H1 (cell line): ENCODE results near the gene AGFG2. TPM values are rescaled to one million over a fixed set of nuclear protein-coding genes. Genes with fewer than 3 reads are reported as not detected.

Experiments used
- CTCF ChIA-PET: fragments of 300-600 bp; sonication (Branson Sonifier 250); formaldehyde crosslinking; loops from one replicate; lab custom pipeline; 2021; ENCODE audit not compliant: partially characterized antibody; lab: Charles Lee
- POLR2A ChIA-PET: fragments of 300-600 bp; sonication (Branson Sonifier 250); formaldehyde crosslinking; loops from one replicate; lab custom pipeline; 2021; ENCODE audit warnings: inconsistent platforms; ENCODE audit not compliant: partially characterized antibody; lab: Charles Lee
- DNase-seq, 2 experiments: peaks; one replicate each; pipeline versions ENCODE4 v3.0.0 to v3.0.0-alpha.2; 2010 to 2022; ENCODE audit warnings: low spot score in 2 of 2, low read depth in 1 of 2, mixed read lengths in 1 of 2
- FAIRE-seq: peaks from 2 replicates; lab custom pipeline; 2011; peaks lifted over from hg19 to GRCh38; lab: Jason Lieb, UNC
- H2AFZ ChIP-seq: 2 replicates; pipeline ENCODE4 v1.8.1; 2012; ENCODE audit warnings: low read length, inconsistent platforms
- H2AK5ac ChIP-seq: 2 replicates; pipeline ENCODE4 v1.6.1; 2013; ENCODE audit warnings: low read depth, low read length
- H2BK120ac ChIP-seq: replicated peaks from 2 replicates; pipeline ENCODE3; 2013; ENCODE audit warnings: low read depth, low read length, inconsistent platforms
- H2BK12ac ChIP-seq: 2 replicates; pipeline ENCODE4 v1.6.1; 2013; ENCODE audit warnings: low read depth, low read length
- H2BK15ac ChIP-seq: 2 replicates; pipeline ENCODE4 v1.6.1; 2013; ENCODE audit warnings: low read length
- H2BK20ac ChIP-seq: 2 replicates; pipeline ENCODE4 v1.6.1; 2013; ENCODE audit warnings: low read length
- H2BK5ac ChIP-seq: 2 replicates; pipeline ENCODE4 v1.6.1; 2013; ENCODE audit warnings: low read depth, low read length
- H3K14ac ChIP-seq: 2 replicates; pipeline ENCODE4 v1.6.1; 2013; ENCODE audit warnings: inconsistent platforms; ENCODE audit not compliant: insufficient read length
- H3K18ac ChIP-seq: 2 replicates; pipeline ENCODE4 v1.6.1; 2013; ENCODE audit warnings: low read length; ENCODE audit errors: extremely low read depth
- H3K23ac ChIP-seq: 2 replicates; pipeline ENCODE4 v1.6.1; 2013; ENCODE audit warnings: inconsistent platforms; ENCODE audit not compliant: insufficient read length
- H3K23me2 ChIP-seq: 2 replicates; pipeline ENCODE4 v1.6.1; 2013; ENCODE audit warnings: low read depth, low read length
- H3K27ac ChIP-seq: 2 replicates; pipeline ENCODE4 v1.6.1; 2011; ENCODE audit warnings: low read depth, low read length, inconsistent platforms
- H3K27me3 ChIP-seq, 4 experiments: replicated peaks in 1 of 4; 1 replicate in 1 of 4; 2 replicates in 3 of 4; pipeline versions ENCODE4 v1.6.1 to v1.8.1; 2011 to 2013; ENCODE audit warnings: low read length in 3 of 4, mild to moderate bottlenecking in 3 of 4, inconsistent platforms in 2 of 4, mixed read lengths in 2 of 4, moderate library complexity in 1 of 4; ENCODE audit not compliant: control insufficient read depth in 3 of 4, insufficient read depth in 3 of 4; ENCODE audit errors: extremely low read depth in 1 of 4
- H3K36me3 ChIP-seq, 4 experiments: 2 replicates each; pipeline versions ENCODE4 v1.6.1 to v1.8.1; 2011 to 2013; ENCODE audit warnings: mild to moderate bottlenecking in 4 of 4, low read length in 3 of 4, moderate library complexity in 2 of 4, control low read depth in 1 of 4, inconsistent platforms in 1 of 4; ENCODE audit not compliant: insufficient read depth in 4 of 4, control insufficient read depth in 2 of 4
- H3K4ac ChIP-seq: replicated peaks from 2 replicates; pipeline ENCODE3; 2013; ENCODE audit warnings: low read length, low read depth, mixed read lengths, inconsistent platforms; ENCODE audit not compliant: insufficient read length
- H3K4me1 ChIP-seq, 4 experiments: replicated peaks in 1 of 4; 1 replicate in 1 of 4; 2 replicates in 3 of 4; pipeline versions ENCODE4 v1.6.1 to v1.8.1; 2011 to 2013; ENCODE audit warnings: low read length in 3 of 4, inconsistent platforms in 2 of 4, mixed read lengths in 1 of 4; ENCODE audit not compliant: insufficient read depth in 4 of 4, control insufficient read depth in 3 of 4
- H3K4me2 ChIP-seq, 2 experiments: 2 replicates each; pipeline versions ENCODE4 v1.6.1 to v1.8.1; 2011 to 2013; ENCODE audit warnings: low read depth in 2 of 2, low read length in 2 of 2, control low read depth in 1 of 2, inconsistent platforms in 1 of 2, mild to moderate bottlenecking in 1 of 2; ENCODE audit not compliant: insufficient read depth in 1 of 2
- H3K4me3 ChIP-seq, 4 experiments: fragments of 200-600, 300-600 bp in 1 of 4; sonication (generic), shearing (Covaris generic), sonication (Bioruptor Twin) in 1 of 4; 2 replicates each; pipeline versions ENCODE4 v1.5.1 to v1.8.1; 2011 to 2016; ENCODE audit warnings: low read length in 4 of 4, low read depth in 3 of 4, control low read depth in 2 of 4, inconsistent platforms in 2 of 4, mild to moderate bottlenecking in 2 of 4, mixed read lengths in 1 of 4, moderate library complexity in 1 of 4; ENCODE audit not compliant: insufficient read depth in 2 of 4; ENCODE audit errors: extremely low read depth in 1 of 4
- H3K56ac ChIP-seq: replicated peaks from 2 replicates; pipeline ENCODE3; 2013; ENCODE audit warnings: low read depth, mild to moderate bottlenecking, mixed read lengths, low read length, inconsistent platforms; ENCODE audit not compliant: insufficient read length
- H3K79me1 ChIP-seq: 2 replicates; pipeline ENCODE4 v1.6.1; 2013; ENCODE audit warnings: low read depth, low read length, control low read depth
- H3K79me2 ChIP-seq, 2 experiments: 2 replicates each; pipeline versions ENCODE4 v1.6.1 to v1.8.1; 2012 to 2013; ENCODE audit warnings: low read length in 2 of 2, mild to moderate bottlenecking in 2 of 2, inconsistent platforms in 1 of 2; ENCODE audit not compliant: insufficient read depth in 2 of 2, control insufficient read depth in 1 of 2
- H3K9ac ChIP-seq, 4 experiments: replicated peaks in 1 of 4; 1 replicate in 1 of 4; 2 replicates in 3 of 4; pipeline versions ENCODE4 v1.6.1 to v1.8.1; 2011 to 2013; ENCODE audit warnings: low read depth in 3 of 4, low read length in 3 of 4, control low read depth in 2 of 4, mild to moderate bottlenecking in 2 of 4, moderate library complexity in 2 of 4, inconsistent platforms in 1 of 4; ENCODE audit errors: extremely low read depth in 1 of 4
- H3K9me3 ChIP-seq, 2 experiments: 2 replicates each; pipeline versions ENCODE4 v1.6.1 to v1.8.1; 2012 to 2013; ENCODE audit warnings: mild to moderate bottlenecking in 2 of 2, moderate library complexity in 2 of 2, control low read depth in 1 of 2, inconsistent platforms in 1 of 2, low read depth in 1 of 2, low read length in 1 of 2, mixed read lengths in 1 of 2; ENCODE audit not compliant: insufficient read depth in 2 of 2
- H4K20me1 ChIP-seq, 2 experiments: replicated peaks in 1 of 2; 2 replicates each; pipeline versions ENCODE3 to v1.8.1; 2011 to 2013; ENCODE audit warnings: inconsistent platforms in 2 of 2, low read length in 2 of 2, mild to moderate bottlenecking in 1 of 2; ENCODE audit not compliant: insufficient read depth in 2 of 2, control insufficient read depth in 1 of 2
- H4K5ac ChIP-seq: 2 replicates; pipeline ENCODE4 v1.6.1; 2013; ENCODE audit warnings: low read length, low read depth, mixed read lengths, inconsistent platforms; ENCODE audit not compliant: insufficient read length
- H4K8ac ChIP-seq: 2 replicates; pipeline ENCODE4 v1.8.0; 2013; ENCODE audit warnings: mild to moderate bottlenecking, moderate library complexity, low read length, inconsistent platforms; ENCODE audit not compliant: insufficient read depth; ENCODE audit errors: extremely low read depth
- H4K91ac ChIP-seq: replicated peaks from 2 replicates; pipeline ENCODE3; 2013; ENCODE audit warnings: low read length, mixed read lengths, inconsistent platforms; ENCODE audit not compliant: insufficient read length
- ASH2L ChIP-seq: fragments of 200-600, 300-600 bp; sonication (generic); IDR thresholded peaks from one replicate; pipeline ENCODE4 v1.7.1; 2017; ENCODE audit warnings: low read length
- BRCA1 ChIP-seq: IDR thresholded peaks from 2 replicates; pipeline ENCODE4 v1.6.1; 2012; ENCODE audit warnings: low read depth, low read length, improper control_type of control experiment
- CREB1 ChIP-seq: IDR thresholded peaks from 2 replicates; pipeline ENCODE4 v1.6.1; 2012; ENCODE audit warnings: inconsistent platforms
- EP300 ChIP-seq, 2 experiments: IDR thresholded peaks; 1 replicate in 1 of 2; 2 replicates in 1 of 2; pipeline ENCODE4 v1.6.1; 2011 to 2012; ENCODE audit warnings: low read depth in 2 of 2, low read length in 2 of 2, mild to moderate bottlenecking in 2 of 2, borderline replicate concordance in 1 of 2, inconsistent platforms in 1 of 2, moderate library complexity in 1 of 2
- JUN ChIP-seq: IDR thresholded peaks from 2 replicates; pipeline ENCODE4 v1.6.1; 2011; ENCODE audit warnings: low read depth, mild to moderate bottlenecking, improper control_type of control experiment, low read length
- RBBP5 ChIP-seq: IDR thresholded peaks from 2 replicates; pipeline ENCODE4 v1.7.1; 2012; ENCODE audit warnings: low read depth, mild to moderate bottlenecking, inconsistent platforms, low read length, moderate library complexity, borderline replicate concordance
- SAP30 ChIP-seq: fragments of 300-600 bp; sonication (generic); IDR thresholded peaks from 2 replicates; pipeline ENCODE4 v1.7.1; 2012; ENCODE audit warnings: low read length, moderate library complexity, mild to moderate bottlenecking, inconsistent platforms; ENCODE audit not compliant: insufficient read depth, insufficient replicate concordance
- SIN3A ChIP-seq, 2 experiments: IDR thresholded peaks in 1 of 2; conservative IDR thresholded peaks in 1 of 2; 2 replicates each; pipeline ENCODE4 v1.6.1; 2011 to 2012; ENCODE audit warnings: low read length in 2 of 2, improper control_type of control experiment in 1 of 2, low read depth in 1 of 2, mild to moderate bottlenecking in 1 of 2
- TAF1 ChIP-seq: IDR thresholded peaks from 2 replicates; pipeline ENCODE4 v1.6.1; 2011; ENCODE audit warnings: mild to moderate bottlenecking, low read depth, low read length
- TEAD4 ChIP-seq: IDR thresholded peaks from 2 replicates; pipeline ENCODE4 v1.6.1; 2012; ENCODE audit warnings: low read depth, low read length, inconsistent platforms, mixed read lengths
- WGBS, 2 experiments: shearing (Covaris generic) in 1 of 2; methylation state at CpG; one replicate each; pipeline versions ENCODE4 v1.1.6 to v1.1.7; 2013 to 2015; ENCODE audit warnings: low lambda C conversion rate in 2 of 2, mixed read lengths in 2 of 2, inconsistent platforms in 1 of 2, low coverage in 1 of 2, missing lambda C conversion rate in 1 of 2; ENCODE audit not compliant: insufficient replicate concordance in 2 of 2, insufficient coverage in 1 of 2, insufficient read length in 1 of 2; ENCODE audit errors: extremely low coverage in 1 of 2, missing lambda C conversion rate in 1 of 2; 5-methylcytosine and 5-hydroxymethylcytosine counted together
- polyA plus RNA-seq, 7 experiments: library from polyadenylated mRNA; depleted of rRNA in 3 of 7; stranded (reverse) in 5 of 7; unstranded in 2 of 7; fragments of >200 nt in 5 of 7; fragments of 200-250 nt in 2 of 7; gene quantifications; 1 replicate in 5 of 7; 2 replicates in 1 of 7; 4 replicates in 1 of 7; pipeline versions ENCODE4 v1.2.1 to v1.2.3, GENCODE V29; 2011 to 2013; ENCODE audit warnings: missing spikeins in 2 of 7, mixed read lengths in 2 of 7
- total RNA-seq: library from RNA; stranded (reverse); fragmentation: NEBNext Ultra II Directional; extraction: Animal tissue kit (Norgen Biotek cat#: 25700); gene quantifications from 2 replicates; pipeline ENCODE4 v1.2.1, GENCODE V29; 2021

AGFG2 gene
- total and polyA plus RNA-seq, 2 of the 8 experiments (the other 6 are each of a cell fraction or from before 2014, with no cell fraction given), result 7.6 to 11.2 TPM

DNA sequence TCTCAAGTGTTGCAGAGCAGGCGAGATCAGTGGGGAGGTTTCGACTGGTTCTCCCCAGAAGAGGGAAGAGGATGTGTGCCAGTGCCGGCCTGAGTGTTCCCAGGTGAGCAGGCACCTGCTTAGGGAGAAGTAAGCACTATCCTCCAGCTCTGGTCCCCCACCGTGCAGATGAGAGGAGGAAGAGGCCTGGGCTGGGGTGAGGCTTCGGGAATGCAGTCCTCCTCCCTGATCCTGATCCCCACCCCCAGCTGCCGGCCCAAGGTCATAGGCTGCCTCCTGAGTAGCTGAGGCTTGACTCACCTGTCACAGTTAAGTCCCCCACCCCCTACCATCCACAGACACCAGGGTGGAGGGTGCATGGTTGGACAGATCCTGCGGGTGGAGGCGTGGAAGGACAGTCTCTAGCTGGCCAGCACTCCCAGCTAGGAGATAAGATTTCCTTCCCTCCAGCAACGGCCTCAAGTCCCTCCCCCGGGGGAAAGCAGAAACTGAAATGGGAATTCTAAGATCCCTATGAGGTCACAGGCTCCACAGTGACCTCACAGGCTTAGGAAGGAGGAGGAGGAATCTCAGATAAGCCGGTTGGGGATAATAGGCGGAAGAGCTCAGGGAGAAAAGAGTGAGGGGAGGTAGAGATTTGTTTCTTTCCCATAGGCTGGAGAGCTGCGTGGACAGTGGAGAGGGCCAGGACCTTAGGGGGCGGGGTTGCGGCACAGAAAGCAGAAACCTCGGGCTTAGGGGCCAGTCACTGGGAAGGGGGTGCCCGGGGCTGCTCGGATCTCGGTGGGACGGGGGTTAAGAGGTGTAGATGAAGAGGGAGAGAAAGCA lies 45.9 kb downstream of the AGFG2 start:
- H2AFZ ChIP-seq, result no peak overlapping the region
- H4K91ac ChIP-seq, result no peak overlapping the region
- H3K18ac ChIP-seq, result peak overlapping the region; percentile 95
- no peak overlapping the region for H4K8ac ChIP-seq
- peaks cover 17% of the 10 kb centered on the region for H3K23me2 ChIP-seq
- H3K4ac ChIP-seq, result no peak overlapping the region
- FAIRE-seq, result no peak
- 0 out of 2 replicates have a peak overlapping the region, but pooled peaks have one; percentile 66 for H2AK5ac ChIP-seq
- peak overlapping the region; percentile 86 for H3K27ac ChIP-seq
- H2BK20ac ChIP-seq, result no peak overlapping the region
- peaks cover 0 to 2% (median 0%) of the 10 kb centered on the region in 4 experiments; a peak in 1 of 7 replicates for H3K27me3 ChIP-seq
- H3K9ac ChIP-seq, result peak overlapping the region in 3 of 4 experiments; percentile 25 to 83 (median 64); a peak in 6 of 7 replicates
- CTCF ChIA-PET, result interaction anchor here (0.8 to 11.4 kb wide), 26 partner anchors 7 to 587 kb away, joined by 3 to 171 read pairs (median 4); partner anchors contain the start of genes POP7, SAP25 and ZCWPW1
- H3K9me3 ChIP-seq, result no peaks in the 10 kb centered on the region
- WGBS, 2 experiments, result 7% methylated on average over 18 of the region's 20 CpGs; no CpG with 5 or more reads in 1 of the 2 experiments
- H3K4me3 ChIP-seq, result peak overlapping the region; percentile 80 to 88 (median 80)
- H3K56ac ChIP-seq, result no peak overlapping the region
- peaks cover 0 to 31% (median 17%) of the 10 kb centered on the region in 4 experiments; a peak in 6 of 7 replicates for H3K4me1 ChIP-seq
- peaks cover 12 to 22% (median 17%) of the 10 kb centered on the region in 4 experiments for H3K36me3 ChIP-seq
- H2BK12ac ChIP-seq, result no peak overlapping the region; the same call in 1 of the 2 replicates
- TF ChIP-seq SIN3A (conservative IDR thresholded peaks at IDR 0.05 in 1 of 2, IDR thresholded peaks at IDR 0.05 in 1 of 2; ENCODE audit: low read depth in 1 of 2, low read length in 2 of 2), result peak in 1 of 2 experiments; percentile 56; a peak in 1 of 4 replicates
- TF ChIP-seq ASH2L, result no peak
- TF ChIP-seq EP300 (IDR thresholded peaks at IDR 0.05; ENCODE audit: borderline replicate concordance in 1 of 2, low read depth in 2 of 2, low read length in 2 of 2), result no peak
- no peak for TF ChIP-seq SAP30
- TF ChIP-seq TAF1, result peak; percentile 41; the same call in 1 of the 2 replicates
- TF ChIP-seq BRCA1, result no peak
- peak; percentile 54; the same call in 1 of the 2 replicates for TF ChIP-seq TEAD4
- no peak for TF ChIP-seq JUN
- 0 out of 2 replicates have a peak, but pooled peaks have one; percentile 43 for TF ChIP-seq RBBP5
- TF ChIP-seq CREB1, result peak; percentile 91
- TF ChIP-seq, all 59 proteins: peak for 5
- peak overlapping the region; percentile 75 to 92 for H3K4me2 ChIP-seq
- H4K20me1 ChIP-seq, result peaks cover 2 to 11% of the 10 kb centered on the region in 2 experiments
- H2BK5ac ChIP-seq, result peak overlapping the region; percentile 96
- POLR2A ChIA-PET, result interaction anchor here (0.9 to 10.0 kb wide), 31 partner anchors 7 to 267 kb away, joined by 3 to 172 read pairs (median 5); partner anchors contain the start of genes MEPCE, MOSPD3, PCOLCE and POP7
- peaks cover 5% of the 10 kb centered on the region for H3K79me1 ChIP-seq
- H3K79me2 ChIP-seq, result peaks cover 0 to 11% of the 10 kb centered on the region in 2 experiments; a peak in 1 of 4 replicates
- no peak overlapping the region for H3K14ac ChIP-seq
- DNase-seq, result no peak
- no peak overlapping the region for H4K5ac ChIP-seq
- H2BK120ac ChIP-seq, result no peak overlapping the region
- peak overlapping the region; percentile 76; the same call in 1 of the 2 replicates for H2BK15ac ChIP-seq
- H3K23ac ChIP-seq, result no peak overlapping the region
